GM19328 (cell line): ENCODE measurements around the gene IFT172.
"Not testable (repeated sequence)": the region's sequence is repeated elsewhere in the genome, so short reads cannot be mapped to it uniquely, and the experiment has no call there.

Experiments used
- ATAC-seq: cut with Tn5 transposase; IDR thresholded peaks from one replicate; pipeline ENCODE4 v1.9.1; 2021; ENCODE audit warnings: mild to moderate bottlenecking, moderate library complexity; ENCODE audit not compliant: unreplicated experiment

Gene IFT172

GRCh38 chr2:27489498-27490397 is at the start of gene IFT172:
Gene IFT172, minus strand, starts transcription at chr2:27489743. Its CDS starts 90 bp downstream, at chr2:27489653.
- peak; percentile 96 for ATAC-seq

- ATAC-seq, result not testable (repeated sequence)
Observed at GRCh38 chr2:27538839-27539450, 49.4 kb upstream of the IFT172 start.

- ATAC-seq, result no peak
Observed at GRCh38 chr2:27537287-27537686, 47.7 kb upstream of the IFT172 start.

GRCh38 chr2:27531983-27532382 is 42.4 kb upstream of the IFT172 start:
- no peak for ATAC-seq

- ATAC-seq, result no peak
Observed at GRCh38 chr2:27527182-27527581, 37.6 kb upstream of the IFT172 start.

- ATAC-seq, result no peak
Observed at GRCh38 chr2:27522400-27522945, 32.9 kb upstream of the IFT172 start.

GRCh38 chr2:27520316-27520715 is 30.8 kb upstream of the IFT172 start:
- no peak for ATAC-seq

- ATAC-seq, result no peak
Observed at GRCh38 chr2:27518782-27519113, 29.2 kb upstream of the IFT172 start.

GRCh38 chr2:27518113-27518781 is 28.7 kb upstream of the IFT172 start:
- ATAC-seq, result no peak

- no peak for ATAC-seq
Observed at GRCh38 chr2:27509326-27509725, 19.8 kb upstream of the IFT172 start.

GRCh38 chr2:27507293-27507692 is 17.8 kb upstream of the IFT172 start:
- no peak for ATAC-seq

- no peak for ATAC-seq
Observed at GRCh38 chr2:27506587-27506986, 17.0 kb upstream of the IFT172 start.

GRCh38 chr2:27502142-27502541 is 12.6 kb upstream of the IFT172 start:
- no peak for ATAC-seq

GRCh38 chr2:27501042-27501441 is 11.5 kb upstream of the IFT172 start:
- ATAC-seq, result no peak

- no peak for ATAC-seq
Observed at GRCh38 chr2:27498975-27499374, 9.4 kb upstream of the IFT172 start.

GRCh38 chr2:27497288-27497627 is 7.7 kb upstream of the IFT172 start:
- no peak for ATAC-seq

GRCh38 chr2:27496357-27497287 is 7.1 kb upstream of the IFT172 start, which contains the start of gene GCKR:
Gene GCKR, plus strand, starts transcription at chr2:27496839. Its CDS starts 66 bp downstream, at chr2:27496905.
- no peak for ATAC-seq

- no peak for ATAC-seq
Observed at GRCh38 chr2:27495840-27496356, 6.4 kb upstream of the IFT172 start.

GRCh38 chr2:27494944-27495554 is 5.5 kb upstream of the IFT172 start, which contains the start of gene FNDC4:
Gene FNDC4, minus strand, starts transcription at chr2:27495200. Its CDS starts 521 bp downstream, at chr2:27494679.
- no peak for ATAC-seq
